Neutrophil (primary cell): ENCODE measurements around the gene PATL2.
"Not testable (repeated sequence)": the region's sequence is repeated elsewhere in the genome, so short reads cannot be mapped to it uniquely, and the experiment has no call there.

ENCODE experiments used
- H3K27ac ChIP-seq: fragments of 200-600 bp; sonication (generic); 2 replicates; pipeline ENCODE4 v1.5.1; 2016; ENCODE audit warnings: mild to moderate bottlenecking, moderate library complexity
- H3K27me3 ChIP-seq: fragments of 200-600 bp; sonication (generic); 2 replicates; pipeline ENCODE4 v1.6.0; 2016; ENCODE audit warnings: mild to moderate bottlenecking
- H3K36me3 ChIP-seq: fragments of 200-600 bp; sonication (generic); 2 replicates; pipeline ENCODE4 v1.5.1; 2017
- H3K4me1 ChIP-seq, 2 experiments: fragments of 200-600 bp in 1 of 2; sonication (generic) in 1 of 2; 1 replicate in 1 of 2; 2 replicates in 1 of 2; pipeline versions ENCODE4 v1.5.1 to v1.6.1; 2013 to 2016; ENCODE audit warnings: low read depth in 1 of 2, low read length in 1 of 2, mild to moderate bottlenecking in 1 of 2, moderate library complexity in 1 of 2; ENCODE audit not compliant: control insufficient read depth in 1 of 2, insufficient read depth in 1 of 2
- H3K4me3 ChIP-seq, 2 experiments: fragments of 200-600 bp in 1 of 2; sonication (generic) in 1 of 2; 1 replicate in 1 of 2; 2 replicates in 1 of 2; pipeline ENCODE4 v1.5.1; 2013 to 2016; ENCODE audit warnings: low read depth in 1 of 2, low read length in 1 of 2, mild to moderate bottlenecking in 1 of 2, moderate library complexity in 1 of 2
- H3K9me3 ChIP-seq: fragments of 200-600 bp; sonication (generic); 2 replicates; pipeline ENCODE4 v1.5.1; 2016
- TF ChIP-seq, protein P1 (sequence below): fragments of 200-600 bp; sonication (generic); IDR thresholded peaks from 2 replicates; pipeline ENCODE4 v1.5.1; 2016; ENCODE audit warnings: antibody characterized with exemption

Gene PATL2

GRCh38 chr15:44711096-44711742, at the start of gene PATL2, which contains the start of gene B2M:
TSS of gene PATL2 (minus strand) at chr15:44711323. CDS start at chr15:44676490, 34,833 bp downstream.
TSS of gene B2M (plus strand) at chr15:44711517. CDS start at chr15:44711547, 30 bp downstream.
- Histone ChIP-seq H3K27ac (peak within 1 kb of the TSS; percentile 96), H3K4me3 (peak within 1 kb of the TSS; percentile 100), H3K27me3 (no peaks in the 10 kb centered on the region), H3K9me3 (no peaks in the 10 kb centered on the region), H3K4me1 (peaks cover 42% of the 10 kb centered on the region in 2 experiments), H3K36me3 (peaks cover 48% of the 10 kb centered on the region)
- TF ChIP-seq, protein P1, sequence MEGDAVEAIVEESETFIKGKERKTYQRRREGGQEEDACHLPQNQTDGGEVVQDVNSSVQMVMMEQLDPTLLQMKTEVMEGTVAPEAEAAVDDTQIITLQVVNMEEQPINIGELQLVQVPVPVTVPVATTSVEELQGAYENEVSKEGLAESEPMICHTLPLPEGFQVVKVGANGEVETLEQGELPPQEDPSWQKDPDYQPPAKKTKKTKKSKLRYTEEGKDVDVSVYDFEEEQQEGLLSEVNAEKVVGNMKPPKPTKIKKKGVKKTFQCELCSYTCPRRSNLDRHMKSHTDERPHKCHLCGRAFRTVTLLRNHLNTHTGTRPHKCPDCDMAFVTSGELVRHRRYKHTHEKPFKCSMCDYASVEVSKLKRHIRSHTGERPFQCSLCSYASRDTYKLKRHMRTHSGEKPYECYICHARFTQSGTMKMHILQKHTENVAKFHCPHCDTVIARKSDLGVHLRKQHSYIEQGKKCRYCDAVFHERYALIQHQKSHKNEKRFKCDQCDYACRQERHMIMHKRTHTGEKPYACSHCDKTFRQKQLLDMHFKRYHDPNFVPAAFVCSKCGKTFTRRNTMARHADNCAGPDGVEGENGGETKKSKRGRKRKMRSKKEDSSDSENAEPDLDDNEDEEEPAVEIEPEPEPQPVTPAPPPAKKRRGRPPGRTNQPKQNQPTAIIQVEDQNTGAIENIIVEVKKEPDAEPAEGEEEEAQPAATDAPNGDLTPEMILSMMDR: no peak

GRCh38 chr15:44753345-44753744, 42.2 kb upstream of the PATL2 start:
- H3K36me3 ChIP-seq: no peaks in the 10 kb centered on the region

DNA sequence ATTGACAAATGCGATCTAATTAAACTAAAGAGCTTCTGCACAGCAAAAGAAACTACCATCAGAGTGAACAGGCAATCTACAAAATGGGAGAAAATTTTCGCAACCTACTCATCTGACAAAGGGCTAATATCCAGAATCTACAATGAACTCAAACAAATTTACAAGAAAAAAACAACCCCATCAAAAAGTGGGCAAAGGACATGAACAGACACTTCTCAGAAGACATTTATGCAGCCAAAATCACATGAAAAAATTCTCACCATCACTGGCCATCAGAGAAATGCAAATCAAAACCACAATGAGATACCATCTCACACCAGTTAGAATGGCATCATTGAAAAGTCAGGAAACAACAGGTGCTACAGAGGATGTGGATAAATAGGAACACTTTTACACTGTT, 32.3 kb upstream of the PATL2 start:
- H3K27ac ChIP-seq, H3K9me3 ChIP-seq, H3K4me1 ChIP-seq, H3K27me3 ChIP-seq, H3K4me3 ChIP-seq, H3K36me3 ChIP-seq: not testable (repeated sequence)

More at GRCh38 chr15:44753345-44753744, 42.2 kb upstream of the PATL2 start:
- no peak overlapping the region for H3K27ac ChIP-seq
- H3K9me3 ChIP-seq: no peaks in the 10 kb centered on the region
- no peaks in the 10 kb centered on the region for H3K27me3 ChIP-seq
- no peaks in the 10 kb centered on the region for H3K4me1 ChIP-seq
- no peak overlapping the region for H3K4me3 ChIP-seq
- TF ChIP-seq, protein P1: no peak

GRCh38 chr15:44739222-44739847, 28.2 kb upstream of the PATL2 start:
- peaks cover 16 to 21% of the 10 kb centered on the region in 2 experiments for H3K4me1 ChIP-seq
- not testable (repeated sequence) for H3K9me3 ChIP-seq, H3K36me3 ChIP-seq, H3K27me3 ChIP-seq, H3K27ac ChIP-seq, H3K4me3 ChIP-seq

- TF ChIP-seq, protein P1: peak; percentile 82
- no peaks in the 10 kb centered on the region for H3K9me3 ChIP-seq
- no peaks in the 10 kb centered on the region for H3K27me3 ChIP-seq
- peaks cover 16 to 21% of the 10 kb centered on the region in 2 experiments for H3K4me1 ChIP-seq
- H3K27ac ChIP-seq: no peak overlapping the region
- H3K36me3 ChIP-seq: no peaks in the 10 kb centered on the region
- H3K4me3 ChIP-seq: no peak overlapping the region
Measured at GRCh38 chr15:44738340-44738984, 27.3 kb upstream of the PATL2 start.

DNA sequence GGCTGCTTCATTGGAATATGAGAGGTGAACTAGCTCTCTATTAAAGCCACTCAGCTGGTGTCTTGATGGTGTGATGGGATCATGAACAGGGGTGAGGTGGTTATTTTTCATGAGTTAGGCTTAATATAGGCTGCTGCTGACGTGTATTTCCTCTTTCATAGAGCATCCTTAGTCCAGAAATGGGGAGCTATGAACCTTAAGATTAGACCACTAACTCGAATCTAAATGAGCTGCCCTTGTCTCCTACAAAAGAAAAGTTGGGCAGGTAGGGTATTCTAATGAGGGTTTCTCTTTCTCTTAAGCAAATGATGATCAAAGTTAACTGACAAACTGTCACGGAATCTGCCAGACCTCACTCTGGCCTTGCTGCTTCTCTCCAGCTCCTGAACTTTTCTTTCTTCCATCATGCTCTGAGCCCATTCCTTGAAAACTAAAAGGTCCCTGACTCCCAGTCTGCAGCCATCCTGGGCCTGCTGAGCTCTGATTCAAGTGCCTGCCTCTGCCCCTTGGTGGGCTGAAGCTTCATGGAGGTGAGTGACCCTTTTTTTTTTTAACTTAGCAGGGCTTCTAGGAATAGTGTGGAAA, 25.1 kb upstream of the PATL2 start, which contains the start of gene TRIM69:
TSS of gene TRIM69 (plus strand) at position 348 of the 585 bp plus-strand sequence. CDS start at position 525, 177 bp downstream.
- Histone ChIP-seq H3K27me3 (no peaks in the 10 kb centered on the region), H3K27ac (peak within 1 kb of the TSS; percentile 87), H3K4me3 (peak within 1 kb of the TSS in 1 of 2 experiments; percentile 28), H3K4me1 (peaks cover 16 to 21% of the 10 kb centered on the region in 2 experiments), H3K36me3 (peaks cover 10% of the 10 kb centered on the region), H3K9me3 (no peaks in the 10 kb centered on the region)
- TF ChIP-seq, protein P1: no peak
